H7 (cell line): ENCODE data around the gene SCAMP1. TPM values are rescaled to one million over a fixed set of nuclear protein-coding genes. Genes with fewer than 3 reads are reported as not detected.

ENCODE experiments used
- DNase-seq: peaks from one replicate; pipeline ENCODE4 v3.0.0; 2012
- H3K27me3 ChIP-seq: 2 replicates; pipeline ENCODE4 v1.6.0; 2011; ENCODE audit warnings: mild to moderate bottlenecking, low read length; ENCODE audit not compliant: control insufficient read depth, insufficient read depth
- H3K36me3 ChIP-seq: replicated peaks from 2 replicates; pipeline ENCODE4 v1.5.1; 2011; ENCODE audit warnings: low read length; ENCODE audit not compliant: control insufficient read depth, insufficient read depth
- H3K4me3 ChIP-seq: 2 replicates; pipeline ENCODE4 v1.5.1; 2011; ENCODE audit warnings: low read depth, mild to moderate bottlenecking, control low read depth, low read length, moderate library complexity; ENCODE audit not compliant: insufficient read depth
- total RNA-seq: library from RNA; depleted of rRNA; stranded (reverse); fragments of >200 nt; shearing (Covaris generic); gene quantifications from 2 replicates; pipeline ENCODE4 v1.2.3, GENCODE V29; 2014; rRNA removed

Gene SCAMP1
- total RNA-seq, result 39.1 and 59.7 TPM in 2 replicates

DNA sequence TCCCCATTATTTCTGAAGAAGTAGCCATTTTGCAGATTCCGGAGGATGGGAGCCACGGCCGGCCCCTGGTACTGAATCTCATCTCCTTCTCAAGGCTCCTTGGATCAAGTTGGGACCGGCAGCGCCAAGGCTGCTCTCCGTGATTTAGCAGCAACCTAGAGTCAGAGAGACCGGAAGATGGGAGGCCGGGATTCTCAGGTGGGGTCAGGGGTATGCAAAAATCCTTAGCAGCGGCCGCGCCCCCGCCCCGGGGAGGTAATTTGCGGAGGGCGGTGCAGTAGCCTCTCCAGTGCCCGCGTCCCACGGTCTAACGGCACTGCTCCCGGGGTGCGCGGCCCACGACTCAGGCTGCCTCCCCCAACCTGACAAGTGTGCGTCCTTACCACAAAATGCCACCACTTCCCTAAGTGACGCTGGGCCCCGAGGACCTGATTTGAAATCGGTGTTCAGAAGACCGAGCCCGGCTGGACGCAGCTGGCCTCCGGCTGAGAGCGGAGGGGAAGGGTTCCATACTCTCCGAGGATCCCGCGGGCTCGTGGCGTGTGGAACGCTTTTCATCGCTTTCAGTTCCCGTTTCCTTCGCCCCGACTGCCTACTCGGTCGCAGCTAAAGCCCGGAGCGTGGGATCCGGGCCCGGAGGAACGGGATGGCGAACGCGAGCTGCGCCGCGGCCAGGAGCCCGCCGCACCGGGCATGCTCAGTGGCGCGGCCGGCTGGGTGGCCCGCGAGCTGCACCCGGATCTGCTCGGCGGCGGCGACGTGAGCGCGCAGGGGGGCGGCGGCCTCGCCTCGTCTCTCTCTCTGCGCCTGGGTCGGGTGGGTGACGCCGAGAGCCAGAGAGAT is at the start of gene SCAMP1:
TSS of gene SCAMP1 (plus strand) at position 787 of the 843 bp plus-strand sequence. CDS start at position 842, 55 bp downstream.
- DNase-seq, result peak; percentile 94
- H3K36me3 ChIP-seq, result no peaks in the 10 kb centered on the region

GRCh38 chr5:78317515-78317914 is 42.9 kb upstream of the SCAMP1 start:
- no peak overlapping the region for H3K4me3 ChIP-seq

More for the DNA sequence above, at the start of gene SCAMP1:
- Histone ChIP-seq H3K27me3 (no peaks in the 10 kb centered on the region), H3K4me3 (peak within 1 kb of the TSS; percentile 95)

DNA sequence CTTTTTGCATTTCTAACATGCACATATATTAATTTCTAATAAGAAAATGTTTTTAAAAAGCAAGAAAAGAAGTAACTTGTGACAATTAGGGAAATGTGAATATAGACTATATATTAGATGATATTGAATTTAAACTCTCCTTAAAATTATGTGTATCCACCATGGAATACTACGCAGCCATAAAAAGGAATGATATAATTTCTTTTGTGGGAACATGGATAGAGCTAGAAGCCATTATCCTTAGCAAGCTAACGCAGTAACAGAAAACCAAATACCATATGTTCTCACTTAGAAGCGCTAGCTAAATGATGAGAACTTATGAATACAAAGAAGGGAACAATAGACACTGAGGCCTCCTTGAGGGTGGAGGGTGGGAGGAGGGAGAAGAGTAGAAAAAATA is 42.1 kb upstream of the SCAMP1 start:
- Histone ChIP-seq H3K36me3 (no peaks in the 10 kb centered on the region), H3K27me3 (no peaks in the 10 kb centered on the region), H3K4me3 (no peak overlapping the region)
- no peak for DNase-seq

More at GRCh38 chr5:78317515-78317914, 42.9 kb upstream of the SCAMP1 start:
- Histone ChIP-seq H3K27me3 (no peaks in the 10 kb centered on the region), H3K36me3 (no peaks in the 10 kb centered on the region)
- DNase-seq, result no peak

DNA sequence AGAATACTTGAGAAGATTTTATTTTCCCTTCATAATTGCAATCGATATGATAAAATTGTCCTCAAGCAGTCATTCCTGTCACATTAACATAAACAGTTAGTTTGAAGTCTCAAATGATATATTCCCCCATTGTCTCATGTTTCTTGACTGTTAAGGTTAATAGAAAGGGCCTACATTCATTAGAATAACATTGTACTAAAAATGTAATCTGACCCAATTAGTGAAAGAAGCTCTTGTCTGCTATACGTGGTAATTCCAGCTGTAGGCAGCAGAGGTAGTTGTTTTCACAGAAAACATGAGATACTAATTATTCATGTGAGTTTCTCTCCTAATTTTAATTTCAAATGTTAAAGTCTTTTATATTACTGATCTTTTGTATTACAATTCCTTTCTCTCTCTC is 40.0 kb upstream of the SCAMP1 start:
- H3K4me3 ChIP-seq, result no peak overlapping the region
- no peaks in the 10 kb centered on the region for H3K36me3 ChIP-seq
- H3K27me3 ChIP-seq, result no peaks in the 10 kb centered on the region
- DNase-seq, result peak; percentile 33

GRCh38 chr5:78323241-78323640 is 37.2 kb upstream of the SCAMP1 start:
- no peaks in the 10 kb centered on the region for H3K36me3 ChIP-seq
- no peak overlapping the region for H3K4me3 ChIP-seq
- no peak for DNase-seq
- no peaks in the 10 kb centered on the region for H3K27me3 ChIP-seq

DNA sequence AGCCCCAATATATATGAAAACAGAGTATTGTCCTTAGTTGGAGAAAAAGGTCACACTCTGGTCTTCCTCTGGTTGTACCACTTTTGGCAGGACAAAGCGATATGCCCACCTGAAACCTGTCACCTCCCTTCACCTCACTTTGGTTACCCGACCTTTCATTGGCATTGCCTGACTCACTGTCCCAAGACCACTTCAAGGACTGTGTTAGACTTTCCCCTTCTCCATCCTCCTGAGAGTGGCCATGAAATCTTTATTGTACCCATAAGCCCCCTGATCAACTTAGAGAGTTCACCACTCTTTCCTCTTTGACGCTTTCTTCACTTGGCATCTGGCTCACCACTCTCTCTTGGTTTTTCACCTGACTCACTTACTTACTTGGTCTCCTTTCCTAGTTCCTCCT is 33.5 kb upstream of the SCAMP1 start:
- H3K4me3 ChIP-seq, result no peak overlapping the region
- DNase-seq, result no peak
- no peaks in the 10 kb centered on the region for H3K36me3 ChIP-seq
- no peaks in the 10 kb centered on the region for H3K27me3 ChIP-seq

DNA sequence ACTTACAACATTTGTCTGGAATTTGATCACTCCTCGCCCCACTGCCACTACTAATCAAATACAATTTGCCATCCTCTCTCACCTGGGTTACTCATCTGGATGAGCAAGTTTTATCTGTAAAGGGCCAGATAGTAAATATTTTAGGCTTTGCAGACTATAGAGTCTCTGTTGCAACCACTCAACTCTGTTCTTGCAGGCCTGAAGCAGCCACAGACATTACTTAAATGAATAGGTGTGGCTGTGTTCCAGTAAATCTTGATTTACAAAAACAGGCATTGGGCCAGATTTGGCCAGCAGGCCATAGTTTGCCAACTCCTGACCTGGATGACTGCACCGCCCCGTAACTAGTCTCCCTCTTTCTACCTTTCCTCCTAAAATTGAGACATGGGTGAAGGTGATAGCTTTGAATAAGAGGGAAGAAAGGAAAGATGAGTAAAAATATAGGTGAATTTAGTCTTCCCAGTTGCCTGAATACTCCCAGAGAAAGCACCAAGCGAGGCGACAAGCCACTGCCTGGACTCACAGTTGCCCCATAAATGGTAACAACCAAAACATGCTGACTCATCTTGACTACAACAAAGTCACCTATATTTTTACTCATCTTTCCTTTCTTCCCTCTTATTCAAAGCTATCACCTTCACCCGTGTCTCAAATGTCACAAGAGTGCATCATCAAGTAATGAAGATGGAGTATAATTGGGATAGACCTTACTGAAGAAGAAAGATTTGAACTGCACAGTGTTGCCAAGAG is 32.5 kb upstream of the SCAMP1 start:
- Histone ChIP-seq H3K36me3 (no peaks in the 10 kb centered on the region), H3K27me3 (no peaks in the 10 kb centered on the region), H3K4me3 (no peak overlapping the region)
- DNase-seq, result no peak

DNA sequence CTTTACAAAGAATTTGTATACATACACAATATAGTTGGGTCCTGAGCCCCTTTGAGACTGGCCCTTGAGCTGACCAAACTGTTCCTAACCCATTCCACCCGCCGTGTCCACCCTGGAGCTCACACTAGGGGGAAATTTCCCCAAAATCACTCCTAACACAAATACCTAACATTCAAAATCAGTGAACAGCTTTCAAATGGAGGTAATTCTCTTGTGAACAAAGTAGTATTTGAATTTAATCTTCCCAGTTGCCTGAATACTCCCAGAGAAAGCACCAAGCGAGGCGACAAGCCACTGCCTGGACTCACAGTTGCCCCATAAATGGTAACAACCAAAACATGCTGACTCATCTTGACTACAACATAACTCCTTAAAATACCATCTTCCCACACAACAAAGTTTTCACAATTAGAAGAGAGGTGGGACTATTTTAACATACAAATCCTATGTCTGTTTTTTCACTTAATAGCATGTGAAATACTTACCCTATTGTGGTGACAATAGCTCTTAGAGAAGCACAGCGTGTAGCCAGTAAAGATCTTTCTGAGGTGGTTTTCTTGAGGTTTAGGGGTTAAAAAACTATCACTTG is 31.7 kb upstream of the SCAMP1 start:
- Histone ChIP-seq H3K36me3 (no peaks in the 10 kb centered on the region), H3K4me3 (no peak overlapping the region), H3K27me3 (no peaks in the 10 kb centered on the region)
- DNase-seq, result no peak

GRCh38 chr5:78331523-78332080 is 28.8 kb upstream of the SCAMP1 start:
- H3K27me3 ChIP-seq, result no peaks in the 10 kb centered on the region
- H3K4me3 ChIP-seq, result no peak overlapping the region
- DNase-seq, result no peak
- H3K36me3 ChIP-seq, result no peaks in the 10 kb centered on the region

DNA sequence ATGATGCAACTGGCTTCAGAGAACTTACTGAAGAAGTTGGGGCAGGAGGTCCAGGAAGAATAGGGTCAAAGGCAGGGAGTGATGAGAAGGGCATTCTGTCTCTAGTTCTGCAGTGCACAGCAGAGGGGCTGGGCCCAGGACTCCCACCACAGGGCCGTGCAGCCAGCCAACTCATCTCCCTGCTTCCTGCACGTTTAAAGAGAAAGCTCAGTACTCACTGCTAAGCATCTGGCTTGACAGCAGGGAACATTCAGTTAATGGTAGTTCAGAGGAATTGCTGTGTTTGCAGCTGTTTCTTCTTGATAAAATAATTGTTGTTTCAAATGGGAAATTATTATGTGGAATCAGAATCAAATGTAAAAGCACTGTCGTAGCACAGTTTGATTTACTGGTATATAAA is 25.6 kb upstream of the SCAMP1 start:
- no peaks in the 10 kb centered on the region for H3K36me3 ChIP-seq
- no peak for DNase-seq
- H3K4me3 ChIP-seq, result no peak overlapping the region
- H3K27me3 ChIP-seq, result peaks cover 5% of the 10 kb centered on the region

- Histone ChIP-seq H3K27me3 (peaks cover 16% of the 10 kb centered on the region), H3K4me3 (no peak overlapping the region), H3K36me3 (no peaks in the 10 kb centered on the region)
- no peak for DNase-seq
Measured at GRCh38 chr5:78335976-78336375, 24.4 kb upstream of the SCAMP1 start.

DNA sequence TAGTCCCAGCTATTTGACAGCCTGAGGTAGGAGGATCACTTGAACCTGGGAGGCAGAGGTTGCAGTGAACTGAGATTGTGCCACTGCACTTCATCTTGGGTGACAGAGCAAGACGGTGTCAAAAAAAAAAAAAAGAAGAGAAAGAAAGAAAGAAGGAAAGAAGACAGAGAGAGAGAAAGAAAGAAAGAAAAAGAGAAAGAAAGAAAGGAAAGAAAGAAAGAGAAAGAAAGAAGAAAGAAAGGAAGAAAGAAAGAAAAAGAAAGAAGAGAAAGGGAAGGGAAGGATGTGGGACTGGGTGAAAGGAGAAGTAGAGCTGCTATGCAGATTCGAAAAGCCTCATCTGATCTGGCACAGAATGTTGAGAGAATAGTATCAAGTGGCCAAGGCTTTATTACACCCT is 23.7 kb upstream of the SCAMP1 start:
- H3K36me3 ChIP-seq, result no peaks in the 10 kb centered on the region
- peaks cover 18% of the 10 kb centered on the region for H3K27me3 ChIP-seq
- H3K4me3 ChIP-seq, result no peak overlapping the region
- DNase-seq, result no peak

GRCh38 chr5:78339617-78340436 is 20.6 kb upstream of the SCAMP1 start:
- Histone ChIP-seq H3K36me3 (no peaks in the 10 kb centered on the region), H3K4me3 (no peak overlapping the region), H3K27me3 (peaks cover 39% of the 10 kb centered on the region)
- no peak for DNase-seq

- H3K27me3 ChIP-seq, result peaks cover 42% of the 10 kb centered on the region
- no peaks in the 10 kb centered on the region for H3K36me3 ChIP-seq
- peak; percentile 35 for DNase-seq
- H3K4me3 ChIP-seq, result no peak overlapping the region
Measured at GRCh38 chr5:78341440-78341839, 19.0 kb upstream of the SCAMP1 start.
